OCI-LY7 (cell line): ENCODE measurements around the gene CYP2D6. TPM values are rescaled to one million over a fixed set of nuclear protein-coding genes. Genes with fewer than 3 reads are reported as not detected.

ENCODE experiments used
- BruUV-seq: library from RNA; stranded (reverse); fragments of 400-500 nt; replicated peaks from 2 replicates; lab custom pipeline; 2021; lab: Mats Ljungman, UMichigan
- CTCF ChIA-PET: fragments of 300-600 bp; sonication (Branson Sonifier 250); formaldehyde crosslinking; loops from one replicate; lab custom pipeline; 2022; ENCODE audit warnings: antibody characterized with exemption; ENCODE audit not compliant: unreplicated experiment; lab: Charles Lee
- POLR2A ChIA-PET: fragments of 300-600 bp; sonication (Branson Sonifier 250); formaldehyde crosslinking; loops from one replicate; lab custom pipeline; 2022; ENCODE audit warnings: antibody characterized with exemption; lab: Charles Lee
- DNase-seq: peaks from one replicate; pipeline ENCODE4 v3.0.0-alpha.2; 2015; ENCODE audit warnings: low spot score
- H2AFZ ChIP-seq: fragments of 200-600 bp; sonication (generic), shearing (Covaris generic); 2 replicates; pipeline ENCODE4 v1.6.1; 2014; ENCODE audit warnings: mild to moderate bottlenecking, antibody characterized with exemption, low read length, moderate library complexity
- H3K27ac ChIP-seq: fragments of 200-600 bp; sonication (generic); 2 replicates; pipeline ENCODE4 v1.5.1; 2014; ENCODE audit warnings: mixed run types, low read depth, mild to moderate bottlenecking, moderate library complexity, low read length, inconsistent platforms; ENCODE audit not compliant: poor library complexity, severe bottlenecking
- H3K36me3 ChIP-seq: fragments of 200-600 bp; sonication (generic); 2 replicates; pipeline ENCODE4 v1.6.1; 2014; ENCODE audit warnings: mild to moderate bottlenecking, antibody characterized with exemption, low read length, moderate library complexity, mixed read lengths; ENCODE audit not compliant: insufficient read depth
- H3K4me1 ChIP-seq: fragments of 200-600 bp; sonication (generic); 2 replicates; pipeline ENCODE4 v1.5.1; 2014; ENCODE audit warnings: mild to moderate bottlenecking, low read length; ENCODE audit not compliant: insufficient read depth, poor library complexity, severe bottlenecking
- H3K4me2 ChIP-seq: fragments of 200-600 bp; sonication (generic); 2 replicates; pipeline ENCODE4 v1.6.1; 2014; ENCODE audit warnings: mild to moderate bottlenecking, low read length
- H3K4me3 ChIP-seq: fragments of 200-600 bp; sonication (generic); 2 replicates; pipeline ENCODE4 v1.5.1; 2014; ENCODE audit warnings: mild to moderate bottlenecking, low read depth, low read length; ENCODE audit not compliant: poor library complexity, severe bottlenecking
- H3K79me2 ChIP-seq: fragments of 200-600 bp; sonication (generic); 2 replicates; pipeline ENCODE4 v1.6.1; 2016; ENCODE audit warnings: low read depth, mild to moderate bottlenecking, low read length, moderate library complexity, mixed read lengths; ENCODE audit not compliant: insufficient read depth
- H3K9me2 ChIP-seq: fragments of 200-600 bp; sonication (generic); 2 replicates; pipeline ENCODE4 v1.6.1; 2016; ENCODE audit warnings: mild to moderate bottlenecking, low read length, mixed read lengths; ENCODE audit not compliant: insufficient read depth
- H3K9me3 ChIP-seq: fragments of 200-600 bp; sonication (generic); 2 replicates; pipeline ENCODE4 v1.6.1; 2014; ENCODE audit warnings: mild to moderate bottlenecking, mixed run types, low read length, mixed read lengths
- H4K20me1 ChIP-seq: fragments of 200-600 bp; sonication (generic); 2 replicates; pipeline ENCODE4 v1.6.1; 2014; ENCODE audit warnings: mild to moderate bottlenecking, antibody characterized with exemption, low read length, moderate library complexity, mixed read lengths; ENCODE audit not compliant: insufficient read depth
- CTCF ChIP-seq: fragments of 200-600 bp; sonication (generic); conservative IDR thresholded peaks from 2 replicates; pipeline ENCODE4 v1.5.1; 2014; ENCODE audit warnings: mild to moderate bottlenecking, antibody characterized with exemption, low read length, moderate library complexity, mixed read lengths
- EZH2phosphoT487 ChIP-seq: fragments of 200-600 bp; sonication (generic); IDR thresholded peaks from 2 replicates; pipeline ENCODE4 v1.6.1; 2018; ENCODE audit warnings: low read depth, borderline replicate concordance, mild to moderate bottlenecking, mixed run types, antibody characterized with exemption, low read length, moderate library complexity, mixed read lengths
- intact Hi-C: fragments of 100-400 bp; cut with micrococcal nuclease; formaldehyde crosslinking; loops from one replicate; pipeline ENCODE4 v1.10.0; 2022; ENCODE audit not compliant: unreplicated experiment
- total RNA-seq, 2 experiments: library from RNA; depleted of rRNA in 1 of 2; stranded (reverse); fragments of >200 nt in 1 of 2; shearing (Covaris generic) in 1 of 2; gene quantifications; 2 replicates each; pipeline ENCODE4 v1.2.3, GENCODE V29; 2014 to 2022

The CYP2D6 gene
- total RNA-seq, 2 experiments from 2014 or later = 3.0 to 4.1 TPM

GRCh38 chr22:42177891-42178336, 47.3 kb upstream of the CYP2D6 start:
- intact Hi-C loops = no loop called here
- TF ChIP-seq CTCF = no peak
- no peak for TF ChIP-seq EZH2phosphoT487
- Histone ChIP-seq H3K9me2 (no peaks in the 10 kb centered on the region), H2AFZ (no peak overlapping the region), H4K20me1 (no peaks in the 10 kb centered on the region), H3K4me1 (peaks cover under 1% of the 10 kb centered on the region), H3K9me3 (no peaks in the 10 kb centered on the region), H3K4me2 (no peak overlapping the region), H3K79me2 (peaks cover 9% of the 10 kb centered on the region; the same call in 1 of the 2 replicates), H3K36me3 (peaks cover 26% of the 10 kb centered on the region), H3K27ac (no peak overlapping the region), H3K4me3 (no peak overlapping the region)
- CTCF ChIA-PET = no interaction called here
- BruUV-seq = no TSS peak
- DNase-seq = no peak
- POLR2A ChIA-PET = interaction anchor here (0.6 kb wide), 1 partner anchor 462 kb away, joined by 4 read pairs; no protein-coding TSS in a partner anchor

- no peak for DNase-seq
- Histone ChIP-seq H4K20me1 (no peaks in the 10 kb centered on the region), H3K36me3 (peaks cover 32% of the 10 kb centered on the region), H3K4me3 (no peak overlapping the region), H3K27ac (no peak overlapping the region), H3K4me1 (peaks cover 11% of the 10 kb centered on the region), H3K4me2 (no peak overlapping the region), H3K9me2 (no peaks in the 10 kb centered on the region), H2AFZ (no peak overlapping the region), H3K79me2 (peaks cover 14% of the 10 kb centered on the region; the same call in 1 of the 2 replicates), H3K9me3 (no peaks in the 10 kb centered on the region)
- ChIA-PET CTCF (interaction anchor here (0.6 kb wide), 1 partner anchor 676 kb away, joined by 3 read pairs; no protein-coding TSS in a partner anchor), POLR2A (interaction anchor here (0.6 kb wide), 1 partner anchor 296 kb away, joined by 3 read pairs; no protein-coding TSS in a partner anchor)
- no TSS peak for BruUV-seq
- TF ChIP-seq CTCF = no peak
- no peak for TF ChIP-seq EZH2phosphoT487
- intact Hi-C loops = no loop called here
Measured at GRCh38 chr22:42176255-42176915, 45.8 kb upstream of the CYP2D6 start.

GRCh38 chr22:42174062-42174461, 43.5 kb upstream of the CYP2D6 start:
- H3K36me3 ChIP-seq = peaks cover 39% of the 10 kb centered on the region
- no peak overlapping the region for H2AFZ ChIP-seq
- ChIA-PET POLR2A (no interaction called here), CTCF (no interaction called here)
- DNase-seq = no peak
- no peak overlapping the region for H3K4me2 ChIP-seq
- peaks cover 5% of the 10 kb centered on the region; the same call in 1 of the 2 replicates for H3K79me2 ChIP-seq
- no peaks in the 10 kb centered on the region for H3K9me3 ChIP-seq
- no TSS peak for BruUV-seq
- H3K9me2 ChIP-seq = no peaks in the 10 kb centered on the region
- intact Hi-C loops = no loop called here
- H3K27ac ChIP-seq = no peak overlapping the region
- no peaks in the 10 kb centered on the region for H4K20me1 ChIP-seq
- H3K4me3 ChIP-seq = no peak overlapping the region
- peaks cover 18% of the 10 kb centered on the region for H3K4me1 ChIP-seq
- TF ChIP-seq CTCF = no peak
- no peak for TF ChIP-seq EZH2phosphoT487
